Fibroblast of pulmonary artery (primary cell): ENCODE measurements around the gene TRERF1.

Experiments
- DNase-seq: peaks from one replicate; pipeline ENCODE4 v3.0.0-alpha.2; 2010; ENCODE audit warnings: low read depth
- H3K4me3 ChIP-seq: replicated peaks from 2 replicates; pipeline ENCODE4 v1.5.1; 2011; ENCODE audit warnings: low read depth, mild to moderate bottlenecking, control low read depth, low read length, moderate library complexity
- CTCF ChIP-seq: IDR thresholded peaks from 2 replicates; pipeline ENCODE4 v1.5.1; 2011; ENCODE audit warnings: mild to moderate bottlenecking, control low read depth, low read length, inconsistent platforms; ENCODE audit errors: missing control alignments

TRERF1 gene

DNA sequence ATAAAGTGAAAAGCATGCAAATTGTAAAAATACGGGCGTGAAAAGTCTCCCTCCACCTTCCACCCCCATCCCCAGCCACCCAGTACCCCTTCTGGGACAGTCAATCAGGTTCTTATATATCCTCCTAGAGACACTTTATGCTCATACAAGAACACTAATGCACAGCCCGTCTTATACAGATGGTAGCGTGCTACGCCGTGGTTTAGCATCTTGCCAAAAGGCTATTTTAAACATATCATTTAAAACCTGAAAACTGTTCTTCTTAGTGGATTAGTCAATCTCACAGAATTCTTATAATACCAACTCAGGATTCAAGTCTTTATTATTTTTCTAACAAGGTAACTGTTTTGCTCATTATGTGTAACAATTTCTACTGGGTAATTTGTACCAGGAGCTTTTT, 176.8 kb downstream of the TRERF1 start:
- H3K4me3 ChIP-seq = no peak overlapping the region
- no peak for DNase-seq
- no peak for TF ChIP-seq CTCF

DNA sequence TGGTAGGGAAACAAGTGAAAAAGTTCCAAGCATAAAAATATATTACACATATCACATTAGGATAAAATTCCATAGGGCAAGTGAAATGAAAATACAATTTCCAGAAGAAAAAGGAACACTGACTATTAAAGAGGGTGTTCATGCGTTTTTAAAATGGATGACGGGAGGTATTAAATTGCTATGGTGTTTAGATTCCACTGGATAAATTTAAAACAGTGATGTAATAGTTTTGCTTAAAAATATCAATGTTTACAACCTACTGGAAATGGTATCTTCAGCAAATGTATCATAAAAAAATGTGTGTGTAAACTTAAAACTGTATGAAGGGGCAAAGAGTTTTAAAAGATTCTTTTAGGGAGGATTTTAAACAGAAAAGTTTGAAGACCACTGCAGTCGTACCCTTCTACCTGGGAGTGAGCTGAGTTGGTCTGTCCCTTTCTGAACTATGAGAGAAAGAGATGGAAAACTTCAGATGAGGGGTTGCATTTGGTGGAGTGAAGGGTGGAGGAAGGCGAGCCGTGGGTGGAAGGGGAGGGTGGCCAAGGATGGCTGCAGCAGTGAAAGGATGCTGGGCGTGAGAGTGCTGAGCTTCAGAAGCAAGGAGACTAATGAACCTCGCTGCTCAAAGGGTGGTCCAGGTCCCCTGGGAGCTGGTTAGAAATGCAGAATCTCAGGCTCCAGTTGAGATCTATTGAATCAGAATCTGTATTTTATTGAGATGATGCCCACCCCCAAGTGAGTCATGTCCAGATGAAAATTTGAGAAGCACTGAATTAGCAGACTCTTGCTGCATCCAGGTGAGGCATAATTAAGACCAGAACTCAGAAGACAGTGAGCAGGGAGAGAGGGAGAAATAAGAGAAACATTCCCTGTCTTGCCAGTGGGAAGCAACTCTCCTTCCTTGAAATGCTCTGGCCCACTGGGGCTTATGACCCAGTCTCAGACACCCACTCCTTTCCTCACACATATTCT, 179.6 kb downstream of the TRERF1 start:
- no peak for TF ChIP-seq CTCF
- no peak overlapping the region for H3K4me3 ChIP-seq
- DNase-seq = no peak

- no peak overlapping the region for H3K4me3 ChIP-seq
- TF ChIP-seq CTCF = no peak
- no peak for DNase-seq
These were observed 181.7 kb downstream of the TRERF1 start for GRCh38 chr6:42269974-42270510.

DNA sequence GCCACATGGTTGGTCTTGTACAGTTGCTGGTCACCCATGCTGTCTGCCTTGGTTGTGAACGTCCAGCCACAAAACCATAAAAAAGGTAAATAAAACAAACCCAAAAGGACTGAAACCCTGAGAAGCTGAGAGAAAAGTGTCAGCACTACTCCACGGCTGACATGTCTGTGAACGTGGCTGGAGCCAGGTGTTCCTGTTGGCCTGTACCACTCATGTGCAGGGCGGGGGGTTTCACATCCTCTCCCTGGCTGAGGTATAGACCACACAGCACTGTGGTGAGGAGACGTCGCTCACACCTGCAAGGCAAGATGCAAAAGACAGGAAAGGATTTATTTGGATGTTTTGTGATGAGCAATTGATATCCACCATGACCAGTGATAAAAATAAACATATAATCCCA, 182.2 kb downstream of the TRERF1 start:
- no peak for TF ChIP-seq CTCF

DNA sequence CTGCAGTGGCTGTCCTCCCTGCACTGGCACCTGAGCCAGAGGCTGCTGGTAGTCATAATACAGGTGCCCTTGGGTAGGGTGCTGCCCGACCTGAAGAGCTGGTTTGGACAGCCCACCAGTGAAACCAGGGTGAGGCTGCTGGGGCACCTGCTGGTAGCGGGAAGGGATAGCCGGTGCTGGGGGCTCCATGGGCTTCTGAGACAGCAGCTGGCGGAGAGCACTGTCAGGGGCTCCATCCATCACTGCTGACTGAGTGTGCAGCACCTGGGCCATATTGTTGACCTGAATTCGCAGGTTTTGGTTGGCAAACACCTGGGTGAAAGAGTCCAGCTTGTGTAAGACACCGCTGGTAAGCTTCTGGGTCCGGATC, 182.9 kb downstream of the TRERF1 start:
- DNase-seq = no peak
- no peak for TF ChIP-seq CTCF
- no peak overlapping the region for H3K4me3 ChIP-seq

More for the DNA sequence above, 182.2 kb downstream of the TRERF1 start:
- DNase-seq = no peak
- H3K4me3 ChIP-seq = no peak overlapping the region

GRCh38 chr6:42268016-42268834, 183.5 kb downstream of the TRERF1 start:
- H3K4me3 ChIP-seq = no peak overlapping the region
- no peak for TF ChIP-seq CTCF
- DNase-seq = no peak
